GM10266 (cell line): ENCODE data around the gene CHST4.

Source experiments
- DNase-seq: peaks from one replicate; pipeline ENCODE4 v3.0.0; 2012; ENCODE audit errors: extremely low spot score
- CTCF ChIP-seq: IDR thresholded peaks from 2 replicates; pipeline ENCODE4 v1.5.1; 2012; ENCODE audit warnings: mild to moderate bottlenecking, low read depth; ENCODE audit not compliant: control insufficient read depth, insufficient read depth; ENCODE audit errors: missing control alignments

Gene CHST4

GRCh38 chr16:71562552-71562951 lies 36.3 kb downstream of the CHST4 start:
- no peak for TF ChIP-seq CTCF
- no peak for DNase-seq

- no peak for DNase-seq
- TF ChIP-seq CTCF, result no peak
Observed at GRCh38 chr16:71564335-71564967, 38.2 kb downstream of the CHST4 start.

- no peak for TF ChIP-seq CTCF
- DNase-seq, result no peak
Observed at GRCh38 chr16:71565812-71566700, 39.8 kb downstream of the CHST4 start.

- TF ChIP-seq CTCF, result no peak
- no peak for DNase-seq
Observed at GRCh38 chr16:71567931-71568330, 41.7 kb downstream of the CHST4 start.

- TF ChIP-seq CTCF, result no peak
- no peak for DNase-seq
Observed at GRCh38 chr16:71568551-71568950, 42.3 kb downstream of the CHST4 start.

- TF ChIP-seq CTCF, result no peak
- no peak for DNase-seq
Observed at GRCh38 chr16:71569621-71570020, 43.4 kb downstream of the CHST4 start.

GRCh38 chr16:71570144-71570543 lies 43.9 kb downstream of the CHST4 start:
- no peak for TF ChIP-seq CTCF
- DNase-seq, result no peak
